ENCODE measurements around the gene SLC4A11.

Gene SLC4A11

DNA sequence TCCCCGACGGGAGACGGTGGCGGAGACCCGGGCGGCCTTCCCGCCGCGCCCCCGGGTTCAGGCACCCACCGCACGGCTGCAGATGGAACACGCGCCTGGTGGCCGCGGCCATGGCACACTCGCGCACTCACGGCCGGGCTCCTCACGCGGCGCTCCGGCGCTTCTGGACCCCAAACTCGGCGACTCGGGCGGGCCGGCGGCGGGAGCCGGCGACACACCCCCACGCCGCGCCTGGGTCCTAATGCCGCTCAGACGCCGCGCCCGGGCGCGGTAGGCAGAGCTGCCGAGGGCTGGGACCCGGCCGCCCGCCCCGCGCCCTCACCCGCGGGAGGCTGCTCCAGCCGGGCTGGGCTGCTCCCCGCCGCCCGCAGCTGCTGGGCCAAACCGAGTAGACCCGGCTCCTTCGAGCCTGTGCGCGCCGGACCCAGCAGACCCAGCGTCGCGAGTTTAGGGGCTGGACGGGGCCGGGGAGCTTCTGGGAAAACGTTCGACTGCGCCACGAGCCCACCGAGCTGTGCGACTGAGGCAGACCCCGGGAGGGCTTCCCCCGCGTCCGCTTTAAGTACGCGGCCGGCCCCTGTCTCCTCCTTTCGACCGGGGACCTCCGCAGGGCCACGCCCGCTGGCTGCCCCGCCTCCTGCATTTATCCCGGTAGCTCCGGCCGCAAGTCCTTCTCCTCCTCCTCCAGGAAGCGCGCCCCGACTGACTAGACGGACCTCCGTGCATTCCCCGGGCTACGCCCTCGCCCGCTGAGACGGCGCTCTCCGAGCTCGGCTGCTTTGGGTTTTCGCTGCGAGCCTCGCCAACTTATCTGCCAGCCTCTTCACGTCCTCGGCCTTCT, at the start of gene SLC4A11:
Gene SLC4A11, minus strand, starts transcription at position 165 of the 841 bp plus-strand sequence. Its CDS starts 53 bp downstream, at position 112.
- FAIRE-seq, result no peak

GRCh38 chr20:3283222-3283820, 44.3 kb upstream of the SLC4A11 start:
- no peak for FAIRE-seq

DNA sequence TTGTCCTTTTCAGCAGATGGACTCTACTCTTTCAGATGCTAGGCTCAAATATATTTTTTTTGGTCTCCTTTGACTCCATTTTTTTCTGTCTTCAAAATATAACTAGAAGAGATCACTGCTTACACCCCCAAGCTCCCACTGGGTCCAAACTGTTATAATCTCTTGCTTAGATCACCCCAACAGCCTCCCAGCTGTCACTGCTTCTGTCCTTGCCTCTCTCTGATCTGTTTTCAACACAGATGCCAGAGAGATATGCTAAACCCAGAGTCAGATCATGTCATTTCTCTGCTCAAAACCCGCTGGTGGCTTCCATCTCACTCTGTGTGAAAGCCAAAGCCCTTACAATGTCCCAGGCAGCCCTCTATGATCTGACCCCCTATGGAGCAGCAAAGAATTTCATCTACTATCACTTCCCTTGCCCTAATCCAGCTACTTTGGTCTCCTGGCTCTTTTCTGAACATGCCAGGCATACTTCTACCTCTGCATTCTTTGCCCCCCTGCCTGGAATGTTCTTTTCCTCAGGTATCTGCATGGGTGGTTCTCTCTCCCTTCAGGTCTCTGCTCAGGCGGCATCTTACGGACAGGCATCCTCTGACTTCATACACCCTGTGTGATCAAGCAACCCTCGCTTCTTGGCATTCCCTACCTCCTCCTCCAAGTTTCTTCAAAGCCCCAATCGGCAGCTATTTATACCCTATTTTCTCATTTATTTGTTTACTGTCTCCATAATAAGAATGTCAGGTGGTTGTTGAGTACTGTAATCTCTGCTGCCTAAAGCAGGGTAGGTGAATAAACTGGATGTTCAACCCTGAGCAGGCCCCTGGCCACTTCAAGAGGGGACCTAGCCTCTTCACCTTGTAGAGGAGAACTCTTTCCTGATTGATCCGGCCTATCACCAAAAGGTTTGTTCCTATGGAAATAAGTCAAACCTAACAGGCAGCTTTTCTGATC, 43.6 kb upstream of the SLC4A11 start:
- FAIRE-seq, result no peak

DNA sequence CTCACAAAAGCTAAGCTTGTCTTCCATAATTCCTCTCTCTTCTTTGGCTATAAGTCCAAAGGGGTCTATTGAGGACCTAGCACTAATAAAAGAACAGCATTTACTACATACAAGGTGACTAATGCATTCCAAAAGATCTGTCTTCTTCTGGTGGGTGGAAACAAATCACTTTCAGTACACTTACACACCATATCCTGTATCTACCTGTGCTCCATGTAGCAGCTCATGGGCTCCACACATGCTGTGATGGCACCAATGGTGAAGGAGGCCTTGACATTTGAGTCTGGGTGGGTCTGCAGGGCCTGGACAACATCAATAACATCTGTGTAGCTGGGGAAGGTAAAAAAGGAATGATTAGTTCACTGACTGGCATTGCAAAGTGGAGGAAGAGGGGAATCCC, 42.4 kb upstream of the SLC4A11 start:
- no peak for FAIRE-seq

GRCh38 chr20:3279761-3280160, 40.8 kb upstream of the SLC4A11 start:
- FAIRE-seq, result no peak

DNA sequence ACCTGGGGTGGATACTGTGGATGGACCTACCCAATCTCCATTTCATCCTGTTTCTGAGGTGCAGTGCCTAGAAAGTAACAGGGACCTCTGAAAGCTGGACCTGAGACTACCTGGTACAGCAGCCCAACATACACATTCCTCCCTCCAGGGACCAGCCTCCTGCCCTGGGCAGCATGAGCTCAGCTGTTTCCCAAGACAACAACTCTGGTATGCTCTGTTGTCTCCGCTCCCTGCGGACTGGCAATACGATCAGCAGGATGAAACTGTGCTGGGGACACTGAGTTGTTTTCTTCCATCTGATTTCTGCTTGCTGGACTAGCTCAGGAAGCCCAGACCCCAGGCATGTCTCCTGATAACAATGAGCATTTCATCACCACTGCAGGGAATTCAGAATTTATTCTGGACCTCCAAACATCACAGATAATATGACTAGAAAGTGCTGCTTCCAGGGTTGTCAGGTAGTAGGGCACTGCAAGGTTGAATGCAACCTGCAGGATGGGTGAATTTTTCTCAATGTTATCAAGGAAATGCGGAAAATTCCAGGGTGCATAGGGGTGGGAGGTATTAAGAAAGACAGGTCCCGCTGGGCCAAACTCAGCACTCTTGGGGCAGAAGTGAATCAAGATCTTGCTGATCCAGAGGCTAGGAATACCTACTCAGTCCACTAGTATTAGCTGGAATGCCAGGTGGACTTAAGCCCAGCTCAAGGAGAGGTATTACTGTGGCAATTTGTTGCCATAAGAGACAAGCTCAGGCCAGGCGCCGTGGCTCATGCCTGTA, 38.9 kb upstream of the SLC4A11 start:
- no peak for FAIRE-seq

DNA sequence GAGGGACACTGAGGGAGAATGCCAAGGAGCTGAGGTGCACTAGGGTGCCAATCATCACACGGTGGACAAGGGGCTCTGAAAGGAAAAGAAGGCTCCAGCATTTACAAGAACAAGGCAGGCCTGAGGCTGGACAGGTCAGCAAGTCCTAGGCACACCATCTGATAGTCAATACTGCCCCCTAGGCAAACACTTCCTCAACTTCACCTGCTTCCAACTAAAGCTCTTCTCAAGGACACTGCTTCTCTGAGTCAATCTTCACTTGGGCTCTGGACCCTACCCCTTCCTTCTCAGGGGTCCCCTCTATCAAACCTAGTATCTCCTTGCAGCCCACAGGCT, 37.7 kb upstream of the SLC4A11 start:
- FAIRE-seq, result no peak

- no peak for FAIRE-seq
These were observed 37.1 kb upstream of the SLC4A11 start for GRCh38 chr20:3275966-3276679.

- FAIRE-seq, result no peak
These were observed 36.3 kb upstream of the SLC4A11 start for GRCh38 chr20:3275064-3275935.

DNA sequence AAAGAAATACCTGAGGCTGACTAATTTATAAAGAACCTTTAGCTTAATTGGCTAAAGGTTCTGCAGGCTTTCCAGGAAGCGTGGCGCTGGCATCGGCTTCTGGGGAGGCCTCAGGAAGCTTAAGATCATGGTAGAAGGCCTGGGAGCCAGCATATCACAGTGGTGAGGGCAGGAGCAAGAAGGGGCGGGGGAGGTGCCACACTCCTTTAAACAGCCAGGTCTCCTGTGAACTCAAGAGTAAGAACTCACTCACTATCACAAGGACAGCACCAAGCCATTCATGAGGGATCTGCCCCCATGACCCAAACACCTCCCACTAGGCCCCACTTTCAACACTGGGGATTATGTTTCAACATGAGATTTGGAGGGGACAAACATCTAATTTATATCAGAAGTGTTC, 34.4 kb upstream of the SLC4A11 start:
- FAIRE-seq, result no peak

DNA sequence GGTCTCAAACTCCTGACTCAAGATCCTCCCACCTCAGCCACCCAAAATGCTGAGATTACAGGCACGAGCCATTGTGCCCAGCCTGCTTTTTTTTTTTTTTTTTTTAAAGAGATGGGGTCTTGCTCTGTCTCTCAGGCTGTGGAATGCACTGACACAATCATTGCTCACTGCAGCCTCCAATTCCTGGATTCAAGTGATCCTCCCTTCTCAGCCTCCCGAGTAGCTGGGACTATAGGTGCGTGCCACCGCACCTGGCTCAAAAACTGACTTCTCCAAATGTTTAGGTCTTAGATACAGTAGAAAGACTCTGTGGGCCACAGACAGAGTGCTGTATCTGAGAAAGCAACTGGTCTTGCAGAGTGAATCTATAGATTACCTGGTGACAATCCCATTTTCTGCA, 31.1 kb upstream of the SLC4A11 start:
- no peak for FAIRE-seq

GRCh38 chr20:3262566-3262965, 23.6 kb upstream of the SLC4A11 start:
- no peak for FAIRE-seq

DNA sequence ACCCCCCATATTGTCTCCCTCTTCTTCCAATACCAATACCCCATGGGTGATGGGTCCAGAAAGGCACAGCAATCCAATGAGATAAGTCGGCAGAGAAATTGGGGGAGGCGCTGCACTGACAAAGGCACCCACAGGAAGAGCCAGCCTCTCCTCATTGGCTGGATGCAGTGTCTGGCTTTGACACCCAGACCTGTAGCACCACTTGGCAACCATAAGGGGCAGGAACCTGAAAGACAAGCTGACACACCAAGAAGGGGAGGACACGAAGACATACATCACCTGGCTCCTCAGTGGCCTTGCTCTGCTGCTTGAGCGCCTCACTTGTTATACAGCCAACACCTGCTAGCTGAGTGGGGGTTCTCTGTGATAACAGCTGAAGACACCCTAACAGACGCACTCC, 19.4 kb upstream of the SLC4A11 start:
- no peak for FAIRE-seq

DNA sequence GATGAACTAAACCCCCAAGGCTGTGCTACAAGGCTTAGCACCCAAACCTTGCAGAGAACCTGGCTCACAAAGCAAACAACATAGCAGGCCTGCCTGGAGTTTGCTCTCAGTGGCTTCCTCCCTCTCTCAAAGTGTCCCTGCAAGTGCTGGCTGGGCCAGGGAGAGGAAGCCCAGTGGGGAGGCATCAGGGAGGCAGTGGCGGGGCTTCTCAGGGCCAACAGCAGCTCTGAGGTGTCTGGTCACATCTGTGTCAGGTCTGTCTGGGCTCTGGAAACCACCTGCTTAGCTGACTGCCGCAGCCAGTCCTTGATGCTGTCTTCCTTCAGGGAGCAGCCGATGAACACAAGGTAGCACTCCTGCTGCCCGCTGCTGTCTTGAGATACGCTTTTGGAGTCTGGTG, 16.7 kb upstream of the SLC4A11 start:
- no peak for FAIRE-seq

GRCh38 chr20:3251806-3252205, 12.8 kb upstream of the SLC4A11 start:
- FAIRE-seq, result no peak

- no peak for FAIRE-seq
These were observed 11.1 kb upstream of the SLC4A11 start for GRCh38 chr20:3250091-3250504.

DNA sequence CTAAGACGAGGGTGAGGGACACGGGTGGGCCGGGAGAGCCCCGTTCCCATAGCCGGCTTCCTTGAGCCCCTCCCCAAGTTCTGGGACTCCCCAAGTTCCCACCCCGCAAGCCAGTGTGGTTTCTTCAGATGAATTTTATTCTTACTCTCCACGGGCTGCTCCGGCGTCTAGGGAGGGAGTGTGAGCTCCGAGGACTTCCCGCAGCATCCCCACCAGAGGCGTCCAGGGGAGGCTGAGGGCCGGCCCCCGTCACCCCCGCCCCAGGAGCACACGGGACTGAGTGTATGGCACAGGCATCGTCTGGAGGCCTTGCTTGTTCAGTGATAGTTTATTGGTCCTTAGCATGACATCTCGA, 10.0 kb upstream of the SLC4A11 start:
- no peak for FAIRE-seq

DNA sequence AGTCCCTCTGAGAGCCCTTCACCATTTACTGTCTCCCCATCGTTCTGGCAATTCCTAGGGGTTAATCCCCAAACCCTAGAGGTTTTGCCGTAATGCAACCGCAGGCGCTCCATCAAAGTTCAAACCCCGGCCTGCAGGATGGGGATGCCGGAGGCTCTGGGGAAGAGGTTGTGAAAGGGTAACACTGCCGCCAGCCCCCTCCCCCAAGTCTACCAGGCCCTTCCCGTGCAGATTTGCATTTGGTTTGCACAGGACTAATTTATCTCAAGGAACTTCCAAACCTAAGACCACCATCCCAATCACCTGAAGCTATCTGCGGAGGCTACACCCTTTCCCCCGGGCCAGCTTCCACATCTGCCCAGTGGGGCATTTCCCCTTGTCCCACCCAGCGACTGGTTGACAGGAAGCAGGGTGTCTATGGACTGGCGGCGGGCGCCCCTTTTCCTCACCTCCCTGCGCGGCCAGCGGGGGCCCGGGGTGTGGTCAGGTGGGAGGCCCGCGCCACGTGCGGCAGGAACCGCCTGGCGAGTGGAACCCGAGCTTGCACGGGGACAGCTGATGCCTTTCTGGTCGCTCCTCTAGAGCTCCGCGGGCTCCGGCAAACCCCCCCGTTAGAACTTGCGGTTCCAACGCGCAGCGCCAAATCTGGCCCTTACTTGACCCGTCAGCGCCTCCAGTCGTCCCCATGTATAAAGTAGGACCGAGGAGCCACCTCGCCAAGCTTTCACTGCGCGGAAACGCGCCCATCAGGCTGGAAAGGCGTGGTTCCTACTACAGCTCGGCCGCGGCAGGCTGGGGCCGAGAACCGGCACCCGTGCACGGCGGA, 9.4 kb upstream of the SLC4A11 start:
- FAIRE-seq, result no peak

DNA sequence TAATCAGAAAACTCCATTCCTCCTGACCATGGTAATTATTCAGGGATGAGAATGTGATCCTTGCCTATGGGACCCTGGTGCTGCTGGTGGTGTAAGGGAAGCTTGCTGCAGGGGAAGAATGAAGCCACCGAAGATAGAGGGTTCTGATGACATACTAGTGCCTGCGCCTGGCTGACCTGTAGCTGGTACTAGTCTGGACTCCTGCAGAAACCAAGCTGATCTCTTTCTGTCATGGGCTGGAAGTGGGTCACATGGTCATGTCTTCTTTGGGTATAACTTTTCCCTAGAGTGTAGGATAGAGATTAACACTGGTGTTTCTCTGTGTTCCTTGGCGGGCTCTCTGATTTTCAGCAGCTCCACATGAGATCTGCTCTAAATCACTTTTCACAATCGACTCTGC, 8.6 kb upstream of the SLC4A11 start:
- FAIRE-seq, result no peak

DNA sequence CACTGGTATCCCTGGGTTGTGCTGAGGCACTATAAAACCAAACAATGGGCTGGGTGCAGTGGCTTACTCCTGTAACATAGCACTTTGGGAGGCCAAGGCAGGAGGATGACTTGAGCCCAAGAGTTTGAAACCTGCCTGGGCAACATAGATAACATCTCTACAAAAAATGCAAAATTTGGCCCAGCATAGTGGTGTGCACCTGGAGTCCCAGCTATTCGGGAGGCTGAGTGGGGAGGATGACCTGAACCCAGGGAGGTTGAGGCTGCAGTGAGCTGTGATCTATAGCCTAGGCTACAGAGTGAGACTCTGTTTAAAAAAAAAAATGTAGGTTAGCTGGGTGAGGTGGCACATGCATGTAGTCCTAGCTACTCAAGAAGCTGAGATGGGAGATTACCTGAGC, 7.7 kb upstream of the SLC4A11 start:
- no peak for FAIRE-seq

Measured in islet of Langerhans (tissue), 1 donor.